OCI-LY3 (cell line): Measurements from ENCODE around the gene PARP15.

Experiments
- CTCF ChIP-seq: fragments of 200-600, 300-600 bp; sonication (generic); IDR thresholded peaks from 2 replicates; pipeline ENCODE4 v1.5.1; 2014; ENCODE audit warnings: antibody characterized with exemption, low read length, low read depth
- EZH2phosphoT487 ChIP-seq: fragments of 200-600 bp; shearing (Covaris generic); IDR thresholded peaks from 2 replicates; pipeline ENCODE4 v1.6.1; 2018; ENCODE audit warnings: antibody characterized with exemption, mixed run types, low read depth

- no peak for TF ChIP-seq CTCF
- TF ChIP-seq EZH2phosphoT487, result no peak
These were observed 4.9 kb downstream of the PARP15 start for GRCh38 chr3:122582390-122582789.
